Neural progenitor cell (in vitro differentiated cells): ENCODE results near the gene ACBD6.

ENCODE experiments used
- EZH2phosphoT487 ChIP-seq: fragments of 200-600 bp; sonication (generic); IDR thresholded peaks from 2 replicates; pipeline ENCODE4 v1.6.1; 2017; ENCODE audit warnings: antibody characterized with exemption
- TF ChIP-seq, protein P1 (sequence below): fragments of 200-600 bp; sonication (generic); IDR thresholded peaks from 2 replicates; pipeline ENCODE4 v1.5.1; 2017; ENCODE audit warnings: antibody characterized with exemption, mild to moderate bottlenecking

DNA sequence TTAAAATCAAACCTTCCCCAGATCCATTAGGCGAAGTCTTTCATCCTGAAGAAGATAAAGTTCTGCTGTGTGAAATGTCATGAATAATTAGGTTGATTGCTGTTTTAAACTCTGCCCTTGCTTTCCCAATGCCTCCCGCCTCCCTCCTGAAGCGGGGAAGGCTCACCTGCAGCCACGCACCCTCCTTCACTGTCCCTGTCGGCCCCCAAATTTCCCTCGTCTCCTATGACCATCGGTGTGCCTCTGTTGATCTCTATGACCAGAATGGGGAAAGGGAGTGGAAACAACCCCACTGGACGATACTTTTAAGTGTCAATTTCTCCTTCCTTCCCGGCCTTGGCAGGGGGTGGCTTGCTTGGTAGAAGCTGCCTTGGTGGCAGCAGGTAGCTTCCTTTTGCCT is 237.2 kb downstream of the ACBD6 start:
- TF ChIP-seq EZH2phosphoT487 = no peak
- TF ChIP-seq, protein P1, sequence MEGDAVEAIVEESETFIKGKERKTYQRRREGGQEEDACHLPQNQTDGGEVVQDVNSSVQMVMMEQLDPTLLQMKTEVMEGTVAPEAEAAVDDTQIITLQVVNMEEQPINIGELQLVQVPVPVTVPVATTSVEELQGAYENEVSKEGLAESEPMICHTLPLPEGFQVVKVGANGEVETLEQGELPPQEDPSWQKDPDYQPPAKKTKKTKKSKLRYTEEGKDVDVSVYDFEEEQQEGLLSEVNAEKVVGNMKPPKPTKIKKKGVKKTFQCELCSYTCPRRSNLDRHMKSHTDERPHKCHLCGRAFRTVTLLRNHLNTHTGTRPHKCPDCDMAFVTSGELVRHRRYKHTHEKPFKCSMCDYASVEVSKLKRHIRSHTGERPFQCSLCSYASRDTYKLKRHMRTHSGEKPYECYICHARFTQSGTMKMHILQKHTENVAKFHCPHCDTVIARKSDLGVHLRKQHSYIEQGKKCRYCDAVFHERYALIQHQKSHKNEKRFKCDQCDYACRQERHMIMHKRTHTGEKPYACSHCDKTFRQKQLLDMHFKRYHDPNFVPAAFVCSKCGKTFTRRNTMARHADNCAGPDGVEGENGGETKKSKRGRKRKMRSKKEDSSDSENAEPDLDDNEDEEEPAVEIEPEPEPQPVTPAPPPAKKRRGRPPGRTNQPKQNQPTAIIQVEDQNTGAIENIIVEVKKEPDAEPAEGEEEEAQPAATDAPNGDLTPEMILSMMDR = no peak
